Measurements from ENCODE around the gene SMU1. TPM values are rescaled to one million over a fixed set of nuclear protein-coding genes. Genes with fewer than 3 reads are reported as not detected.

Gene SMU1
- total RNA-seq, 1 donor from 2014 or later = 22.9 TPM

GRCh38 chr9:33068991-33069390 is 7.5 kb downstream of the SMU1 start:
- no peak overlapping the region for H3K4me3 ChIP-seq (ENCODE audit: insufficient read depth, low read depth, low read length)
- H3K4me3 Mint-ChIP-seq (ENCODE audit: unreplicated experiment) = no peak overlapping the region
- H3K27me3 ChIP-seq (ENCODE audit: insufficient read depth, low read length) = no peaks in the 10 kb centered on the region
- no peaks in the 10 kb centered on the region for H3K9me3 Mint-ChIP-seq (ENCODE audit: unreplicated experiment)
- no peak overlapping the region for H3K27ac Mint-ChIP-seq (ENCODE audit: unreplicated experiment)
- DNase-seq (ENCODE audit: low read depth) = peak; percentile 20
- H2AFZ ChIP-seq (ENCODE audit: low read depth, low read length) = no peak overlapping the region
- H3K27me3 Mint-ChIP-seq (ENCODE audit: low read depth, unreplicated experiment) = no peaks in the 10 kb centered on the region
- H3K9ac ChIP-seq (ENCODE audit: low read length) = no peak overlapping the region
- no peak overlapping the region for H3K27ac ChIP-seq (ENCODE audit: low read depth, low read length)
- no peaks in the 10 kb centered on the region for H3K9me3 ChIP-seq (ENCODE audit: insufficient read depth, low read depth, low read length)
- peaks cover 45% of the 10 kb centered on the region for H3K36me3 ChIP-seq (ENCODE audit: insufficient read depth, low read length)
- H3K4me1 ChIP-seq (ENCODE audit: insufficient read depth, low read length) = peaks cover 3% of the 10 kb centered on the region
- no peak overlapping the region for H3K4me2 ChIP-seq (ENCODE audit: low read length)
- H3K4me1 Mint-ChIP-seq (ENCODE audit: low read depth, unreplicated experiment) = no peaks in the 10 kb centered on the region
- FAIRE-seq = no peak
- peaks cover 36% of the 10 kb centered on the region for H4K20me1 ChIP-seq (ENCODE audit: insufficient read depth, low read length)
- H3K36me3 Mint-ChIP-seq (ENCODE audit: low read depth, unreplicated experiment) = peaks cover 11% of the 10 kb centered on the region
- TF ChIP-seq EZH2 (IDR thresholded peaks at IDR 0.05; ENCODE audit: insufficient read depth, low read length) = no peak
- no peak for TF ChIP-seq CTCF (IDR thresholded peaks at IDR 0.05; ENCODE audit: insufficient read depth, low read depth, low read length)
- peaks cover 33% of the 10 kb centered on the region for H3K79me2 ChIP-seq (ENCODE audit: insufficient read depth, low read length)

- no peak for FAIRE-seq
- peaks cover 55% of the 10 kb centered on the region for H3K36me3 ChIP-seq (ENCODE audit: insufficient read depth, low read length)
These were observed 11.1 kb downstream of the SMU1 start for GRCh38 chr9:33065157-33066076.

More at GRCh38 chr9:33065157-33066076, 11.1 kb downstream of the SMU1 start:
- TF ChIP-seq EZH2 (IDR thresholded peaks at IDR 0.05; ENCODE audit: insufficient read depth, low read length) = no peak
- no peak for TF ChIP-seq CTCF (IDR thresholded peaks at IDR 0.05; ENCODE audit: insufficient read depth, low read depth, low read length)
- no peak overlapping the region for H2AFZ ChIP-seq (ENCODE audit: low read depth, low read length)
- Mint-ChIP-seq H3K27ac (ENCODE audit: unreplicated experiment) (no peak overlapping the region), H3K9me3 (ENCODE audit: unreplicated experiment) (no peaks in the 10 kb centered on the region), H3K4me3 (ENCODE audit: unreplicated experiment) (no peak overlapping the region), H3K36me3 (ENCODE audit: low read depth, unreplicated experiment) (peaks cover 5% of the 10 kb centered on the region), H3K27me3 (ENCODE audit: low read depth, unreplicated experiment) (no peaks in the 10 kb centered on the region), H3K4me1 (ENCODE audit: low read depth, unreplicated experiment) (no peaks in the 10 kb centered on the region)
- DNase-seq (ENCODE audit: low read depth) = no peak
- H4K20me1 ChIP-seq (ENCODE audit: insufficient read depth, low read length) = peaks cover 29% of the 10 kb centered on the region
- H3K9me3 ChIP-seq (ENCODE audit: insufficient read depth, low read depth, low read length) = no peaks in the 10 kb centered on the region
- H3K4me1 ChIP-seq (ENCODE audit: insufficient read depth, low read length) = peaks cover 3% of the 10 kb centered on the region
- H3K79me2 ChIP-seq (ENCODE audit: insufficient read depth, low read length) = peaks cover 3% of the 10 kb centered on the region
- H3K4me2 ChIP-seq (ENCODE audit: low read length) = no peak overlapping the region
- no peak overlapping the region for H3K27ac ChIP-seq (ENCODE audit: low read depth, low read length)
- no peaks in the 10 kb centered on the region for H3K27me3 ChIP-seq (ENCODE audit: insufficient read depth, low read length)
- no peak overlapping the region for H3K4me3 ChIP-seq (ENCODE audit: insufficient read depth, low read depth, low read length)
- H3K9ac ChIP-seq (ENCODE audit: low read length) = no peak overlapping the region
